GM12891 (cell line): ENCODE measurements around the gene RUNDC1.

Experiments
- POLR2A ChIP-seq: IDR thresholded peaks from 2 replicates; pipeline ENCODE4 v1.6.1; 2011; ENCODE audit warnings: low read depth, low read length, control low read depth
- POLR2AphosphoS5 ChIP-seq: IDR thresholded peaks from 2 replicates; pipeline ENCODE4 v1.6.1; 2011; ENCODE audit warnings: low read depth, low read length, control low read depth
- SPI1 ChIP-seq: IDR thresholded peaks from 2 replicates; pipeline ENCODE4 v1.6.1; 2011; ENCODE audit warnings: low read depth, low read length, control low read depth
- TAF1 ChIP-seq: IDR thresholded peaks from 2 replicates; pipeline ENCODE4 v1.6.1; 2011; ENCODE audit warnings: low read depth, low read length, control low read depth

DNA sequence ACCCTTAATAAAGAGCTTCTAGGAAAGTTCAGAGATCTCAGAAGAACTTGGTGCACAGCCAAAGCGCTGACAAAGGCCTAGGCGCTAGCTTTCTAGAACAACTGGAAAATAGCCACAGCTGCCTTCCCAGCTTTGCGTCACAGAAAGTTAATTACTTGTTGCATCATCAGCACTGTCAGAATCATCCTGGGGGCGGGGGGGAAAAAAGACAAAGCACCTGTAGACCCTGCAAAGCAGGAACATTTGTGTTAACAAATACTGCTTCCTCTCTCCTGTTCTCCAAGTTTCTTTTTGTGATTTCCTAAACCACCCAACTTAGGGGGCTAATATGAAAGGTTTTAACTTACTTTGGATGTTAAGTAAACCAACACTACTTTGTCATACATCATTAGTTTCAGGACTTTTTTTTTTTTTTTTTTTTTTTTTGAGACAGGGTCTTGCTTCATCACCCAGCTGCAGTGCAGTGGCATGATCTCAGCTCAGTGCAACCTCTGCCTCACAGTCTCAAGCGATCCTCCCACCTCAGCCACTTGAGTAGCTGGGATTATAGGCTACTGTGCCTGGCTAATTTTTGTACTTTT lies 11.3 kb upstream of the RUNDC1 start:
- TF ChIP-seq POLR2AphosphoS5 (no peak), TAF1 (no peak), POLR2A (no peak), SPI1 (no peak)
